Choroid plexus epithelial cell (primary cell): ENCODE measurements around the gene RECK.
"Not testable (repeated sequence)": the region's sequence is repeated elsewhere in the genome, so short reads cannot be mapped to it uniquely, and the experiment has no call there.

Experiments
- DNase-seq: peaks from one replicate; pipeline ENCODE4 v3.0.0-alpha.2; 2010; ENCODE audit warnings: low read depth
- H3K4me3 ChIP-seq: 2 replicates; pipeline ENCODE4 v1.5.1; 2011; ENCODE audit warnings: low read depth, mild to moderate bottlenecking, control low read depth, low read length, moderate library complexity
- CTCF ChIP-seq: conservative IDR thresholded peaks from 2 replicates; pipeline ENCODE4 v1.5.1; 2011; ENCODE audit warnings: low read depth, mild to moderate bottlenecking, control low read depth, inconsistent platforms, low read length, moderate library complexity

Gene RECK

GRCh38 chr9:36064448-36065037 is 27.8 kb downstream of the RECK start:
- peak; percentile 61 for DNase-seq
- TF ChIP-seq CTCF = no peak
- H3K4me3 ChIP-seq = no peak overlapping the region

- TF ChIP-seq CTCF = no peak
- H3K4me3 ChIP-seq = no peak overlapping the region
- DNase-seq = no peak
Observed at GRCh38 chr9:36074055-36074454, 37.3 kb downstream of the RECK start.

GRCh38 chr9:36074870-36075532 is 38.3 kb downstream of the RECK start:
- no peak for TF ChIP-seq CTCF
- peak; percentile 95 for DNase-seq
- no peak overlapping the region for H3K4me3 ChIP-seq

GRCh38 chr9:36078051-36078450 is 41.3 kb downstream of the RECK start:
- DNase-seq = no peak
- no peak for TF ChIP-seq CTCF
- no peak overlapping the region for H3K4me3 ChIP-seq

- TF ChIP-seq CTCF = no peak
- DNase-seq = peak; percentile 76
- H3K4me3 ChIP-seq = no peak overlapping the region
Observed at GRCh38 chr9:36080519-36080918, 43.8 kb downstream of the RECK start.

GRCh38 chr9:36082931-36083330 is 46.2 kb downstream of the RECK start:
- no peak for DNase-seq
- H3K4me3 ChIP-seq = no peak overlapping the region
- no peak for TF ChIP-seq CTCF

- no peak for TF ChIP-seq CTCF
- no peak for DNase-seq
- H3K4me3 ChIP-seq = no peak overlapping the region
Observed at GRCh38 chr9:36086442-36086841, 49.7 kb downstream of the RECK start.

- not testable (repeated sequence) for H3K4me3 ChIP-seq, DNase-seq
Observed at GRCh38 chr9:36087054-36087453, 50.3 kb downstream of the RECK start.
